Choroid plexus epithelial cell (primary cell): ENCODE data around the gene NTRK1.

Source experiments
- DNase-seq: peaks from one replicate; pipeline ENCODE4 v3.0.0-alpha.2; 2010; ENCODE audit warnings: low read depth
- H3K4me3 ChIP-seq: 2 replicates; pipeline ENCODE4 v1.5.1; 2011; ENCODE audit warnings: low read depth, mild to moderate bottlenecking, control low read depth, low read length, moderate library complexity
- CTCF ChIP-seq: conservative IDR thresholded peaks from 2 replicates; pipeline ENCODE4 v1.5.1; 2011; ENCODE audit warnings: low read depth, mild to moderate bottlenecking, control low read depth, inconsistent platforms, low read length, moderate library complexity

Gene NTRK1

GRCh38 chr1:156856282-156856785, 4.3 kb upstream of the NTRK1 start:
- DNase-seq, result no peak
- H3K4me3 ChIP-seq, result no peak overlapping the region
- TF ChIP-seq CTCF, result no peak

GRCh38 chr1:156857532-156857931, 3.1 kb upstream of the NTRK1 start:
- H3K4me3 ChIP-seq, result no peak overlapping the region
- no peak for TF ChIP-seq CTCF
- DNase-seq, result no peak

GRCh38 chr1:156858555-156858956, 2.1 kb upstream of the NTRK1 start:
- no peak overlapping the region for H3K4me3 ChIP-seq
- no peak for TF ChIP-seq CTCF

GRCh38 chr1:156858959-156859522, 1.6 kb upstream of the NTRK1 start, which contains the start of gene INSRR:
Gene INSRR, minus strand, starts transcription at chr1:156859117. Its CDS starts 496 bp downstream, at chr1:156858621.
- H3K4me3 ChIP-seq, result peak within 1 kb of the TSS; percentile 43
- DNase-seq, result no peak
- TF ChIP-seq CTCF, result no peak

More at GRCh38 chr1:156858555-156858956, 2.1 kb upstream of the NTRK1 start:
- no peak for DNase-seq

GRCh38 chr1:156859523-156860112, 1.0 kb upstream of the NTRK1 start:
- peak overlapping the region; percentile 43 for H3K4me3 ChIP-seq
- TF ChIP-seq CTCF, result no peak
- DNase-seq, result peak; percentile 28

GRCh38 chr1:156860113-156860627, 495 bp upstream of the NTRK1 start:
- DNase-seq, result peak; percentile 47
- peak overlapping the region; percentile 43 for H3K4me3 ChIP-seq
- TF ChIP-seq CTCF, result peak; percentile 73
